DND-41 (cell line): Measurements from ENCODE around the gene NPFFR1.

Experiments used
- ATAC-seq: fragments of 200-7000 bp; cut with Tn5 transposase; 3 replicates; pipeline ENCODE4 v1.9.1; 2021; ENCODE audit warnings: low read depth; ENCODE audit not compliant: insufficient read depth
- DNase-seq: peaks from one replicate; pipeline ENCODE4 v3.0.0-alpha.2; 2020
- H2AFZ ChIP-seq: 2 replicates; pipeline ENCODE4 v1.6.0; 2012; ENCODE audit warnings: low read depth, low read length
- H3K27ac ChIP-seq: 2 replicates; pipeline ENCODE4 v1.5.1; 2012; ENCODE audit warnings: low read length, inconsistent platforms
- H3K27me3 ChIP-seq: fragments of 200-600 bp; sonication (generic); 2 replicates; pipeline ENCODE4 v1.6.0; 2012; ENCODE audit warnings: low read length, mild to moderate bottlenecking, inconsistent platforms; ENCODE audit not compliant: insufficient read depth, poor library complexity
- H3K36me3 ChIP-seq: 2 replicates; pipeline ENCODE4 v1.5.1; 2012; ENCODE audit warnings: low read length, inconsistent platforms; ENCODE audit not compliant: insufficient read depth
- H3K4me1 ChIP-seq: 2 replicates; pipeline ENCODE4 v1.5.1; 2012; ENCODE audit warnings: mild to moderate bottlenecking, low read length; ENCODE audit not compliant: insufficient read depth
- H3K4me2 ChIP-seq: 2 replicates; pipeline ENCODE4 v1.6.0; 2012; ENCODE audit warnings: mild to moderate bottlenecking, moderate library complexity, low read length, inconsistent platforms; ENCODE audit not compliant: insufficient read depth
- H3K4me3 ChIP-seq, 2 experiments: fragments of 200-600 bp in 1 of 2; shearing (Covaris generic) in 1 of 2; 2 replicates each; pipeline ENCODE4 v1.5.1; 2012 to 2016; ENCODE audit warnings: inconsistent platforms in 2 of 2, low read length in 2 of 2, mild to moderate bottlenecking in 2 of 2, low read depth in 1 of 2, moderate library complexity in 1 of 2
- H3K79me2 ChIP-seq: 2 replicates; pipeline ENCODE4 v1.6.0; 2012; ENCODE audit warnings: low read length, inconsistent platforms; ENCODE audit not compliant: insufficient read depth
- H3K9ac ChIP-seq: 2 replicates; pipeline ENCODE4 v1.6.0; 2012; ENCODE audit warnings: low read depth, mild to moderate bottlenecking, inconsistent platforms, low read length, moderate library complexity
- H3K9me3 ChIP-seq: 2 replicates; pipeline ENCODE4 v1.5.1; 2012; ENCODE audit warnings: low read length, moderate library complexity, mild to moderate bottlenecking, inconsistent platforms; ENCODE audit not compliant: insufficient read depth, severe bottlenecking
- H4K20me1 ChIP-seq: 2 replicates; pipeline ENCODE4 v1.6.0; 2012; ENCODE audit warnings: low read length; ENCODE audit not compliant: insufficient read depth
- EZH2 ChIP-seq: IDR thresholded peaks from 3 replicates; pipeline ENCODE4 v1.6.1; 2012; ENCODE audit warnings: borderline replicate concordance, low read depth, mild to moderate bottlenecking, moderate library complexity, low read length, inconsistent platforms; ENCODE audit not compliant: severe bottlenecking
- TF ChIP-seq, protein P1 (sequence below): IDR thresholded peaks from 2 replicates; pipeline ENCODE4 v1.5.1; 2012; ENCODE audit warnings: borderline replicate concordance, low read length, moderate library complexity, mild to moderate bottlenecking; ENCODE audit not compliant: poor library complexity, severe bottlenecking; ENCODE audit errors: extremely low read depth

Gene NPFFR1

GRCh38 chr10:70283071-70283444 lies 746 bp downstream of the NPFFR1 start:
- peaks cover 5% of the 10 kb centered on the region for H3K27me3 ChIP-seq
- H3K36me3 ChIP-seq, result no peaks in the 10 kb centered on the region
- no peak overlapping the region for H3K4me2 ChIP-seq
- H3K4me3 ChIP-seq, result no peak overlapping the region
- ATAC-seq, result no peak
- TF ChIP-seq, protein P1, sequence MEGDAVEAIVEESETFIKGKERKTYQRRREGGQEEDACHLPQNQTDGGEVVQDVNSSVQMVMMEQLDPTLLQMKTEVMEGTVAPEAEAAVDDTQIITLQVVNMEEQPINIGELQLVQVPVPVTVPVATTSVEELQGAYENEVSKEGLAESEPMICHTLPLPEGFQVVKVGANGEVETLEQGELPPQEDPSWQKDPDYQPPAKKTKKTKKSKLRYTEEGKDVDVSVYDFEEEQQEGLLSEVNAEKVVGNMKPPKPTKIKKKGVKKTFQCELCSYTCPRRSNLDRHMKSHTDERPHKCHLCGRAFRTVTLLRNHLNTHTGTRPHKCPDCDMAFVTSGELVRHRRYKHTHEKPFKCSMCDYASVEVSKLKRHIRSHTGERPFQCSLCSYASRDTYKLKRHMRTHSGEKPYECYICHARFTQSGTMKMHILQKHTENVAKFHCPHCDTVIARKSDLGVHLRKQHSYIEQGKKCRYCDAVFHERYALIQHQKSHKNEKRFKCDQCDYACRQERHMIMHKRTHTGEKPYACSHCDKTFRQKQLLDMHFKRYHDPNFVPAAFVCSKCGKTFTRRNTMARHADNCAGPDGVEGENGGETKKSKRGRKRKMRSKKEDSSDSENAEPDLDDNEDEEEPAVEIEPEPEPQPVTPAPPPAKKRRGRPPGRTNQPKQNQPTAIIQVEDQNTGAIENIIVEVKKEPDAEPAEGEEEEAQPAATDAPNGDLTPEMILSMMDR, result no peak
- TF ChIP-seq EZH2, result no peak
- DNase-seq, result no peak
- no peak overlapping the region for H3K27ac ChIP-seq
- no peaks in the 10 kb centered on the region for H4K20me1 ChIP-seq
- no peaks in the 10 kb centered on the region for H3K9me3 ChIP-seq
- H2AFZ ChIP-seq, result no peak overlapping the region
- no peaks in the 10 kb centered on the region for H3K79me2 ChIP-seq
- H3K9ac ChIP-seq, result no peak overlapping the region
- H3K4me1 ChIP-seq, result no peaks in the 10 kb centered on the region

GRCh38 chr10:70281609-70282008 lies 2.2 kb downstream of the NPFFR1 start:
- Histone ChIP-seq H3K4me3 (no peak overlapping the region), H4K20me1 (no peaks in the 10 kb centered on the region), H3K9ac (no peak overlapping the region), H3K36me3 (no peaks in the 10 kb centered on the region), H3K27me3 (peaks cover 6% of the 10 kb centered on the region), H2AFZ (no peak overlapping the region), H3K79me2 (no peaks in the 10 kb centered on the region), H3K27ac (no peak overlapping the region), H3K4me2 (no peak overlapping the region), H3K9me3 (no peaks in the 10 kb centered on the region), H3K4me1 (no peaks in the 10 kb centered on the region)
- DNase-seq (no peak), ATAC-seq (no peak)
- TF ChIP-seq, protein P1, result no peak
- no peak for TF ChIP-seq EZH2

- Histone ChIP-seq H3K79me2 (no peaks in the 10 kb centered on the region), H3K9me3 (no peaks in the 10 kb centered on the region), H4K20me1 (no peaks in the 10 kb centered on the region), H3K4me3 (no peak overlapping the region), H2AFZ (no peak overlapping the region), H3K9ac (no peak overlapping the region), H3K4me1 (no peaks in the 10 kb centered on the region), H3K36me3 (no peaks in the 10 kb centered on the region), H3K4me2 (no peak overlapping the region), H3K27me3 (peaks cover 6% of the 10 kb centered on the region), H3K27ac (no peak overlapping the region)
- DNase-seq (no peak), ATAC-seq (no peak)
- TF ChIP-seq, protein P1, result no peak
- TF ChIP-seq EZH2, result no peak
Observed at GRCh38 chr10:70280099-70280498, 3.7 kb downstream of the NPFFR1 start.
